Naive B cell (primary cell): ENCODE results near the gene ZFP36. TPM values are rescaled to one million over a fixed set of nuclear protein-coding genes. Genes with fewer than 3 reads are reported as not detected.
A peak's percentile ranks its signal among the peaks of the same experiment; 100 is the strongest.
"Not testable (repeated sequence)": the region's sequence is repeated elsewhere in the genome, so short reads cannot be mapped to it uniquely, and the experiment has no call there.

Experiments used
- ATAC-seq, 2 donors: fragments of 150-1000 bp; cut with Tn5 transposase; 2 replicates each; pipeline ENCODE4 v1.10.0; 2021; ENCODE audit warnings: low read depth in 2 of 2, mild to moderate bottlenecking in 2 of 2, moderate library complexity in 2 of 2
- DNase-seq: peaks from one replicate; pipeline ENCODE4 v3.0.0; 2022
- H3K27ac Mint-ChIP-seq, 6 donors: one replicate each; pipeline ENCODE4 v1.8.0; 2020 to 2022; ENCODE audit warnings: mild to moderate bottlenecking in 6 of 6, mixed read lengths in 6 of 6, moderate library complexity in 5 of 6, inconsistent platforms in 2 of 6
- H3K27me3 Mint-ChIP-seq, 3 donors: one replicate each; pipeline ENCODE4 v1.8.0; 2021 to 2022; ENCODE audit warnings: mixed read lengths in 3 of 3, mild to moderate bottlenecking in 1 of 3
- H3K36me3 Mint-ChIP-seq, 2 donors: one replicate each; pipeline ENCODE4 v1.8.0; 2020 to 2022; ENCODE audit warnings: mixed read lengths in 2 of 2, inconsistent platforms in 1 of 2, mild to moderate bottlenecking in 1 of 2
- H3K4me1 Mint-ChIP-seq, 3 donors: one replicate each; pipeline ENCODE4 v1.8.0; 2020 to 2022; ENCODE audit warnings: mixed read lengths in 3 of 3, inconsistent platforms in 1 of 3, mild to moderate bottlenecking in 1 of 3, moderate library complexity in 1 of 3
- H3K4me3 Mint-ChIP-seq, 8 donors: one replicate each; pipeline ENCODE4 v1.8.0; 2020 to 2022; ENCODE audit warnings: mild to moderate bottlenecking in 8 of 8, mixed read lengths in 8 of 8, moderate library complexity in 8 of 8, inconsistent platforms in 2 of 8
- H3K9me3 Mint-ChIP-seq, 7 donors: one replicate each; pipeline ENCODE4 v1.8.0; 2020 to 2022; ENCODE audit warnings: mixed read lengths in 7 of 7, mild to moderate bottlenecking in 5 of 7, inconsistent platforms in 2 of 7, moderate library complexity in 1 of 7
- polyA plus RNA-seq, 6 donors: library from polyadenylated mRNA; unstranded; fragments of 300-500 nt; fragmentation: Illumina TruSeq; gene quantifications; one replicate each; pipeline ENCODE4 v1.2.3, GENCODE V29; 2021; ENCODE audit warnings: low read depth in 6 of 6

ZFP36 gene
- polyA plus RNA-seq, 6 donors from 2014 or later = 291 to 784 (median 445) TPM

DNA sequence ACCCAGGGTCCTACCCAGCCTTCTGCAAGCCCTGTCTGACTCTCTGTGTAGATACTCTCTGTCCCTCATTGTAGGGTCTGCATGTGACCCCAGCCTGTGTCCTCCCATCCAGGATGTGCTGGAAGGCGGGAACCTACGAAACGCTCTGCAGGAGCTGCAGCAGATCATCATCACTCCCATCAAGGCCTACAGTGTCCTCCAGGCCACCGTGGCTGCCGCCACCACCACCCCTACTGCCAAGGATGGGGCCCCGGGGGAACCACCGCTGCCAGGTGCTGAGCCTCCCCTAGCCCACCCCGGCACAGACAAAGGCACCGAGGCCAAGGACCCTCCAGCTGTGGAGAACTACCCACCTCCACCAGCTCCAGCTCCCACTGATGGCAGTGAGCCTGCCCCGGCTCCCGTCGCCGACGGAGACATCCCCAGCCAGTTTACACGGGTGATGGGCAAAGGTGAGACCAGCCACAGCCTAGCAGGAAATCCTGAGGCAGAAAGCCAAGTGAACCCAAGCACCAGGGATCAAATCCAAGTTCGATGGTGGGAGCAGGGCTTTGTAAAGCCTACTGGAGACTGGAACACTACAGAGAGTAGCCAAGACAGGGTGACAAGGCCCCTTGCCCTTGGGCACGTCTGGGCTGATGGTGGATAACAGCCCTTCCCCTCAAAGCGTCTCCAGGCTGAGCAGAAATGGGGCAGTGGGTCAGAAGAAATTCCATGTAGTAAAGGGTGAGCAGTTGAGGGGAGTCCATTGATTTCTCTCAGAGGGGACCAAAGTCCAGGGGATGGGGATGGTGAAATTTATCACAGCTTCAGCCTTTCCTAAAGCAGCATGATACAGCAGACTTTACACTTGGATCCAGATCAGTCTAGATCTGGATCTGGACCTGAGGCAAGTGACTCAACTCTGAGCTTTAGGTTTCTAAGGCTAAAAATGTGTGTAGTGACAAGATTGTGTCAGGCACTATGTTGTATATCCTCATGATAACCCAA lies 29.0 kb upstream of the ZFP36 start:
- H3K36me3 Mint-ChIP-seq = peaks cover 19 to 42% of the 10 kb centered on the region in 2 donors
- ATAC-seq = no peak
- peaks cover 0 to 13% (median 0%) of the 10 kb centered on the region in 3 donors for H3K4me1 Mint-ChIP-seq
- no peaks in the 10 kb centered on the region for H3K27me3 Mint-ChIP-seq
- peak overlapping the region in 3 of 6 donors; percentile 15 to 70 (median 43) for H3K27ac Mint-ChIP-seq
- DNase-seq = no peak
- peak overlapping the region in 1 of 8 donors; percentile 34 for H3K4me3 Mint-ChIP-seq
- no peaks in the 10 kb centered on the region for H3K9me3 Mint-ChIP-seq

DNA sequence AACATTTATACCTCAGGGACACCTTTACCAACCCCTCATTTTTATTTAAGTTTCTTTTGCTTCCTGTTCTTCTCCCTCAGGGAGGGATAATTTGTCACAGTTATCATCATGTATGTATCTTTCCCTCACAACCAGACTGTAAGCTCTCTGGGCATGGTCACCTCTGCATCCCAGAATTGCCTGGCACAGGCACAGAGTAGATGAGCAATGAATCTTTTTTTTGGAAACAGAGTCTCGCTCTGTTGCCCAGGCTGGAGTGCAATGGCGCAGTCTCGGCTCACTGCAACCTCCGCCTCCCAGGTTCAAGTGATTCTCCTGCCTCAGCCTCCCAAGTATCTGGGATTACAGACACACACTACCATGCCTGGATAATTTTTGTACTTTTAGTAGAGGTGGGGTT lies 27.3 kb upstream of the ZFP36 start:
- not testable (repeated sequence) for ATAC-seq, DNase-seq, H3K27me3 Mint-ChIP-seq, H3K9me3 Mint-ChIP-seq, H3K4me3 Mint-ChIP-seq
- H3K27ac Mint-ChIP-seq = peak overlapping the region in 1 of 6 donors; percentile 93
- peaks cover 19 to 43% of the 10 kb centered on the region in 2 donors for H3K36me3 Mint-ChIP-seq
- H3K4me1 Mint-ChIP-seq = peaks cover 0 to 11% (median 0%) of the 10 kb centered on the region in 3 donors

- Mint-ChIP-seq H3K4me1 (peaks cover 0 to 10% (median 1%) of the 10 kb centered on the region in 3 donors), H3K27me3 (no peaks in the 10 kb centered on the region), H3K36me3 (peaks cover 19 to 39% of the 10 kb centered on the region in 2 donors), H3K27ac (no peak overlapping the region), H3K4me3 (no peak overlapping the region), H3K9me3 (no peaks in the 10 kb centered on the region)
- DNase-seq (no peak), ATAC-seq (no peak)
These were observed 26.7 kb upstream of the ZFP36 start for GRCh38 chr19:39379865-39380396.

DNA sequence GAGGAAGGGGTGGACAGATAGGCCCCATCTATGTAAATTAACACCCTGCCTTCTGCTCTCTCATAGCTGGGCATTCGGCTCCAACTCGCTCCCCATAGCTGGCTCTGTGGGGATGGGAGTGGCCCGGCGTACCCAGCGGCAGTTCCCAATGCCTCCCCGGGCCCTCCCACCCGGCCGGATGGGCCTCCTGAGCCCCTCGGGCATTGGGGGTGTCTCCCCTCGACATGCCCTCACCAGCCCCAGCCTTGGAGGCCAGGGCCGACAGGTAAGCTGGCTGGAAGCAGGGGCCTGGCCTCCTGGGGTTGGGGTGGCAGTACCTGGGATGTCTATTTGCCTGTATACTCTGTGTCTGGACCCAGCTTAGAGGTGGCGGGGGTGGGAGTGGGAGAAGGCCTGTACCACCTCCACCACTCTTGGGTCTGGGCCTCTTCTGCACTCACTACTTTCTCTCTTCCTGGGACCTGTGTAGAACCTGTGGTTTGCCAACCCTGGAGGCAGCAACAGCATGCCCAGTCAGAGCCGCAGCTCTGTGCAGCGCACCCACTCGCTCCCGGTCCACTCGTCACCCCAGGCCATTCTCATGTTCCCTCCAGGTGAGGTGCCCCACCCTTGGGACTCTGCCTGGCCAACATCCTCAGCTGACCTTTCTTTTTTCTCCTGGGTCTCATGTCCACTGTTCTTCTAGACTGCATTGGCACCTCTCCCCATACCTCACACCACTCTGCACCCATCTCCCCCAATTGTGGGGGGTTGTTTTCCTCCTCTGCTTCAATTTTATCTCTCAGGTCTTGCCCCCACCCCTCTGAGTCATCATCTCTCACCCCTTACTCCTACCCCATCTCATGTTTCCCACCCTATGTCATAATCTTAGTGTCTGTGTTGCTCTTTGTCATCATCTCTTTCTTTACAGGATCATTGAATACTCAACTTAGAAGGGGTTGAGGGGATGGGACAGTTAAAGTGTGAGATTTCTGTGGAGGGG lies 25.8 kb upstream of the ZFP36 start:
- Mint-ChIP-seq H3K4me1 (peaks cover 2 to 13% (median 6%) of the 10 kb centered on the region in 3 donors), H3K4me3 (no peak overlapping the region), H3K27me3 (no peaks in the 10 kb centered on the region), H3K27ac (peak overlapping the region in 3 of 6 donors; percentile 7 to 72 (median 57)), H3K36me3 (peaks cover 19 to 38% of the 10 kb centered on the region in 2 donors), H3K9me3 (no peaks in the 10 kb centered on the region)
- no peak for DNase-seq
- ATAC-seq = no peak

DNA sequence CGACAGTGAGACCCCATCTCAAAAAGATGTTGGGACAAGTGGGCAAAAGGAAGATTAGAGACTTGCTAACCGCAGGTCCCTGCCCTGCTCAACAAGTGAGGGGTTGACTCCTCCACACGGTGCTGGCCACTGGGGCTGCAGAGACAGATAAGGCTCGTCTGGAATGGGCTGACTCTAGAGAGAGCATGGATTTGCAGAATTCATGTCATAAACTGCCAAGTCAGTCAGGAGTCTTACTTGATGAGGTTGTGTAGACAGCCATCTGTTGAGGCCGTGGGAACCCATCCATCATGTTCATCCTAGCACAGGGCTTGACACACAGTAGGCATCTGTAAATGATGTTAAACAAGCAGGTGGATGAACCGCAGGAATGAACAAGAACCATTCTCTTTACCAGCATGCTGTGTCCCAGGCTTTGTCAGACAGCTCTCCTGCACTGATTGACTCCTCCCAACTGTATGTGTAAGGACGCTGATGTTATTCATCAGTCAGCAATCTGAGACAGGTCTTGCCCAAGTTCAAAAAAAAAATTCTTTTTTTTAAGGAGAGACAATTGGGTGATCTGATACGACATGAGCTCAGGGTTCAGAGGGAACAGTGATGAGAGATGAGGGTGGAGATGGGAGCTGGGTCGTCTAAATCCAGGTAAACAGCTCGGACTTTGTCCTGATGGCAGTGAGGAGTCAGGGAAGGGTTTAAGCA lies 24.6 kb upstream of the ZFP36 start:
- H3K4me3 Mint-ChIP-seq = no peak overlapping the region
- peaks cover 15 to 43% of the 10 kb centered on the region in 2 donors for H3K36me3 Mint-ChIP-seq
- H3K4me1 Mint-ChIP-seq = peaks cover 6 to 21% (median 10%) of the 10 kb centered on the region in 3 donors
- no peaks in the 10 kb centered on the region for H3K9me3 Mint-ChIP-seq
- no peak for DNase-seq
- ATAC-seq = no peak
- H3K27ac Mint-ChIP-seq = peak overlapping the region in 4 of 6 donors; percentile 26 to 95 (median 42)
- no peaks in the 10 kb centered on the region for H3K27me3 Mint-ChIP-seq

- peaks cover 14 to 42% of the 10 kb centered on the region in 2 donors for H3K36me3 Mint-ChIP-seq
- peaks cover 6 to 23% (median 10%) of the 10 kb centered on the region in 3 donors for H3K4me1 Mint-ChIP-seq
- H3K27ac Mint-ChIP-seq = peak overlapping the region in 3 of 6 donors; percentile 84 to 87 (median 86)
- no peak for ATAC-seq
- no peak overlapping the region for H3K4me3 Mint-ChIP-seq
- no peaks in the 10 kb centered on the region for H3K27me3 Mint-ChIP-seq
- DNase-seq = no peak
- no peaks in the 10 kb centered on the region for H3K9me3 Mint-ChIP-seq
These were observed 23.4 kb upstream of the ZFP36 start for GRCh38 chr19:39382991-39383828.

DNA sequence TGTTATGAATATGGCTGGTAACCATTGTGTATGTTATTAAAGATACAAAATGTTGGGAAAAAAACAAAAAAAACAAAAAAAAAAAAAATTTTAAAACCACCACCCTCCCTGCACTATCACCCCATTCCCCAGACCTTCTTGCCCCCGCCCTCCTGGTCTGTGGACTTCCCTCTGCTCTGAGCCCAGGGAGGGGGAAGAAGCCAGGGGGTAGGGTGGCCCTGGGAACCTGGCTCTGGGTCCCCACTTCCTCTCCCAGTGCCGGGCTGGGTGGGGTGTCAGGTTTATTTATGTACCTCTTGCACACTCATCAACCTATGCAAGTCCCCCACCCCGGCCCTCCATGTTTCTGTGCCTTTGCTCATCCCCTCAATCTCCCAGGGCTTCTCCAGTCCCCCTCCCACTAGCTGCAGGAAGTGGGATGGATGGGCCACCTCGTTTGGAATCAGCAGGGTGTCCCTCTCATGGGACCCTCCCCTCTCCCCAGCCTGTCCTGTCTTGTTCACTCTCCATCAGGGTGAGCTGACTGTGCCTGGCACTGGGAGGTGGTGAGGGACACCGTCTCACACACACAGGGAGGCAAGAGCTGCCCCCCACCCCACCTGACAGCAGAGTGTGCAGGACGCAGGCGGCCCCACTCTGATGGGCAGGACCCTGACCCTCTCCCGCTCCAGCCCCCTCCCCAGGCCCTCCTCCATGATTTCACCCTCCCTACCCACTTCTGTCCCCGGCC lies 21.6 kb upstream of the ZFP36 start:
- Mint-ChIP-seq H3K4me3 (peak overlapping the region in 1 of 8 donors; percentile 7), H3K4me1 (peaks cover 14 to 35% (median 25%) of the 10 kb centered on the region in 3 donors), H3K27me3 (no peaks in the 10 kb centered on the region), H3K36me3 (peaks cover 12 to 46% of the 10 kb centered on the region in 2 donors), H3K27ac (peak overlapping the region in 4 of 6 donors; percentile 81 to 94 (median 83)), H3K9me3 (no peaks in the 10 kb centered on the region)
- ATAC-seq (peak in 1 of 2 donors; percentile 19), DNase-seq (no peak)

GRCh38 chr19:39385629-39386411 lies 20.8 kb upstream of the ZFP36 start:
- no peaks in the 10 kb centered on the region for H3K9me3 Mint-ChIP-seq
- H3K4me1 Mint-ChIP-seq = peaks cover 20 to 39% (median 31%) of the 10 kb centered on the region in 3 donors
- peaks cover 12 to 44% of the 10 kb centered on the region in 2 donors for H3K36me3 Mint-ChIP-seq
- no peak for DNase-seq
- peak overlapping the region in 1 of 8 donors; percentile 77 for H3K4me3 Mint-ChIP-seq
- no peak for ATAC-seq
- no peaks in the 10 kb centered on the region for H3K27me3 Mint-ChIP-seq
- H3K27ac Mint-ChIP-seq = peak overlapping the region; percentile 1 to 98 (median 83)

DNA sequence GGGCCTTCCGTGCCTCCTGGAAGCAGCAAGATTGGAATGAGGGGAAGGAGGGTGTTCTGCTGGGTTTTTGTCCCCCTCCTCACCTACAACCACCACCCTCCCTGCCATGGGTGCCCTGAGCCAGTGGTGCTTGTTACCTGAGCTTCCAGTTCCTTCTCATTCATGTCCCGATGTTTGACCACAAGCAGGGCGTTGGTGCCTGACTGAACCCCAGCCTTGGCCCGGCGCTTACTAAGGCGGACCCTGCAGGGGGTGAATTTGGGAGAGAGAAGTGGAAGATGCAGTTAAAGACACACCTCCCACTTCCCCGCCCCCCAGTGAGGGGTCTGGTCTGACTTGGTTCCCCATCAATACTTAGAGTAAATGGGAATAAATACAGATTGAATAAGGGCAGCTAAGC lies 20.1 kb upstream of the ZFP36 start:
- DNase-seq = no peak
- peak overlapping the region in 1 of 8 donors; percentile 65 for H3K4me3 Mint-ChIP-seq
- H3K4me1 Mint-ChIP-seq = peaks cover 23 to 39% (median 38%) of the 10 kb centered on the region in 3 donors
- peak overlapping the region in 4 of 6 donors; percentile 48 to 84 (median 59) for H3K27ac Mint-ChIP-seq
- no peaks in the 10 kb centered on the region for H3K9me3 Mint-ChIP-seq
- peaks cover 6 to 36% of the 10 kb centered on the region in 2 donors for H3K36me3 Mint-ChIP-seq
- no peaks in the 10 kb centered on the region for H3K27me3 Mint-ChIP-seq
- no peak for ATAC-seq

DNA sequence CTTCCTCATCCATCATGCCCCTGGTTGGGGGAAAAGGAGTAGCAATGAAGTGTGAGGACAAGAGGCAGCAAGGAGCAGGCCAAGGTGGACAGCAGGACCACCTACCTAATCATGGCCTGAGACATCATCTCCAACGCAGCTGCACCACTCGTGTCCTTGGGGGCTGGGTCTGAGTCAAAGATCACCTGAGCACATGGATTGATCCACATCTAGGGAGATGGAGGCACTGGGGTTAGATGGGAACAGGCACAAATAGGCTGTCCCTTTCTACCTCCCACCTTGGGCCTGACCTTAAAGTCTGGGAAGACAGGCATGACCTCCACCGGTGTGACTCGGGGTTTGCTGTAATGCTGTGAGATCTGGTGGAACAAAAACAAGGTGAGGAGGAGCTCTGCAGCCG lies 18.0 kb upstream of the ZFP36 start:
- H3K4me3 Mint-ChIP-seq = peak overlapping the region in 4 of 8 donors; percentile 9 to 96 (median 41)
- peaks cover 29 to 52% (median 42%) of the 10 kb centered on the region in 3 donors for H3K4me1 Mint-ChIP-seq
- peaks cover 6 to 31% of the 10 kb centered on the region in 2 donors for H3K36me3 Mint-ChIP-seq
- H3K27ac Mint-ChIP-seq = peak overlapping the region; percentile 11 to 96 (median 84)
- no peaks in the 10 kb centered on the region for H3K27me3 Mint-ChIP-seq
- ATAC-seq = no peak
- DNase-seq = no peak
- H3K9me3 Mint-ChIP-seq = no peaks in the 10 kb centered on the region
